ENCODE measurements around the gene PLXDC2.

Gene PLXDC2

DNA sequence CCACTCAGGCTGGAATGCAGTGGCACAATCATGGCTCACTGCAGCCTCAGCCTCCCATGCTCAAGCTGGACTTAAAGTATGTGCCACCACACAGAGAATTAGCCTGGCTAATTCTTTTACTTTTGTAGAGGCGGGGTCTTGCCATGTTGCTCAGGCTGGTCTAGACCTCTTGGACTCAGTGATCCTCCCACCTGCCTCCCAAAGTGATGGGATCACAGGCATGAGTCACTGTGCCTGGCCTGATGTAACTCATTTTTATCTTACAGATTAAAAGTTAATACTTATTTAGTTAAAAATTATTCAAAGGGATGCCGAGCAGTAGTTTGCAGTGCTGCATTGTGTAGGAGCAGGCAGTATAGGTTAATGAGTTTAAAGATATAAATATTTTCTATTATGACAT lies 12.6 kb upstream of the PLXDC2 start:
- in situ Hi-C loops (cut with HindIII; ENCODE audit: low pct_ligation_motif_present, low sequenced_read_pairs): loop anchor here (25.0 kb wide), 1 partner anchor 109 kb away; no protein-coding TSS in a partner anchor
- no peak overlapping the region for H3K4me3 ChIP-seq (ENCODE audit: low read depth, low read length)
- TF ChIP-seq, protein P1, sequence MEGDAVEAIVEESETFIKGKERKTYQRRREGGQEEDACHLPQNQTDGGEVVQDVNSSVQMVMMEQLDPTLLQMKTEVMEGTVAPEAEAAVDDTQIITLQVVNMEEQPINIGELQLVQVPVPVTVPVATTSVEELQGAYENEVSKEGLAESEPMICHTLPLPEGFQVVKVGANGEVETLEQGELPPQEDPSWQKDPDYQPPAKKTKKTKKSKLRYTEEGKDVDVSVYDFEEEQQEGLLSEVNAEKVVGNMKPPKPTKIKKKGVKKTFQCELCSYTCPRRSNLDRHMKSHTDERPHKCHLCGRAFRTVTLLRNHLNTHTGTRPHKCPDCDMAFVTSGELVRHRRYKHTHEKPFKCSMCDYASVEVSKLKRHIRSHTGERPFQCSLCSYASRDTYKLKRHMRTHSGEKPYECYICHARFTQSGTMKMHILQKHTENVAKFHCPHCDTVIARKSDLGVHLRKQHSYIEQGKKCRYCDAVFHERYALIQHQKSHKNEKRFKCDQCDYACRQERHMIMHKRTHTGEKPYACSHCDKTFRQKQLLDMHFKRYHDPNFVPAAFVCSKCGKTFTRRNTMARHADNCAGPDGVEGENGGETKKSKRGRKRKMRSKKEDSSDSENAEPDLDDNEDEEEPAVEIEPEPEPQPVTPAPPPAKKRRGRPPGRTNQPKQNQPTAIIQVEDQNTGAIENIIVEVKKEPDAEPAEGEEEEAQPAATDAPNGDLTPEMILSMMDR (IDR thresholded peaks at IDR 0.05; ENCODE audit: low read depth, low read length, missing control alignments): no peak
- H3K27ac ChIP-seq: no peak overlapping the region
- DNase-seq: no peak
- no peaks in the 10 kb centered on the region for H3K27me3 ChIP-seq (replicated peaks)
- H3K36me3 ChIP-seq (replicated peaks): no peaks in the 10 kb centered on the region

DNA sequence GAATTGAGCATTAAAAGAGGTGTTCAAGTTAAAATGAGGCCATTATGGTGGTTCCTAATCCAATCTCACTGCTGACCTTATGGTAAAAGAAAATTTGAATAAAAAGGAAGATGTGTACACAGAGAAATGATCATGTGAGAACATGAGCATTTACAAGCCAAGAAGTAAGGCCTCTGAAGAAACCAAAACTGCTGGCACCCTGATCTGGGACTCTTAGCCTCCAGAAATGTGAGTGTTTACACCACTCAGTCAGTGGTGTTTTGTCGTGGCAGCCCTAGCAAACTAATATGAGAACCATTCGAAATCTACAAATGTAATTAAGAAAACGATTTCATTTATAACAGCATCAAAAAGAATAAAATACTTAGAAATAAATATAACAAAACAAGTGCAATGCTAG lies 6.8 kb upstream of the PLXDC2 start:
- in situ Hi-C loops (cut with HindIII; ENCODE audit: low pct_ligation_motif_present, low sequenced_read_pairs): loop anchor here (25.0 kb wide), 1 partner anchor 103 kb away; no protein-coding TSS in a partner anchor
- no peak for DNase-seq
- no peak overlapping the region for H3K4me3 ChIP-seq (ENCODE audit: low read depth, low read length)
- H3K27me3 ChIP-seq (replicated peaks): peaks cover 3% of the 10 kb centered on the region
- H3K36me3 ChIP-seq (replicated peaks): no peaks in the 10 kb centered on the region
- H3K27ac ChIP-seq: no peak overlapping the region
- TF ChIP-seq, protein P1 (IDR thresholded peaks at IDR 0.05; ENCODE audit: low read depth, low read length, missing control alignments): no peak

DNA sequence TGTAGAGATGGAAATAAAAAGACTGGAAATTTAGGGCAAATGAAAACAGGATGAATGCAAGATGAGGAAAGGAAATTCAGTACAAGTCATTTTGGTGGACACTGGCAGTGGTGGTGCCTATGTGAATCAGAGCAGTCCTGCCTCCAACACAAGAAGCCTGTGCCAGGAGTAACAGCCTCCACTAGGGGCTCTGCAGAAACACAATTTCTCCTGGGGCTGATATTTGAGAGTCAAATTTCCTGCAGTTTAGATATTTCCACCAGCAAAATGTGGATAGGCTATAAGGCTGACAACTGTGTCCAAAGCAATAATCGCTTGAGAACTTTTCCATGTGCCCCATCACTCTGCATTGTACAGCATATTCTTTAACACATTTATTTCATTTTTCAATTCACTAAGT lies 4.7 kb upstream of the PLXDC2 start:
- H3K27ac ChIP-seq: no peak overlapping the region
- H3K27me3 ChIP-seq (replicated peaks): peaks cover 8% of the 10 kb centered on the region
- in situ Hi-C loops (cut with HindIII; ENCODE audit: low pct_ligation_motif_present, low sequenced_read_pairs): loop anchor here (25.0 kb wide), 1 partner anchor 101 kb away; no protein-coding TSS in a partner anchor
- no peak overlapping the region for H3K4me3 ChIP-seq (ENCODE audit: low read depth, low read length)
- TF ChIP-seq, protein P1 (IDR thresholded peaks at IDR 0.05; ENCODE audit: low read depth, low read length, missing control alignments): peak; percentile 88
- no peaks in the 10 kb centered on the region for H3K36me3 ChIP-seq (replicated peaks)
- peak; percentile 41 for DNase-seq

DNA sequence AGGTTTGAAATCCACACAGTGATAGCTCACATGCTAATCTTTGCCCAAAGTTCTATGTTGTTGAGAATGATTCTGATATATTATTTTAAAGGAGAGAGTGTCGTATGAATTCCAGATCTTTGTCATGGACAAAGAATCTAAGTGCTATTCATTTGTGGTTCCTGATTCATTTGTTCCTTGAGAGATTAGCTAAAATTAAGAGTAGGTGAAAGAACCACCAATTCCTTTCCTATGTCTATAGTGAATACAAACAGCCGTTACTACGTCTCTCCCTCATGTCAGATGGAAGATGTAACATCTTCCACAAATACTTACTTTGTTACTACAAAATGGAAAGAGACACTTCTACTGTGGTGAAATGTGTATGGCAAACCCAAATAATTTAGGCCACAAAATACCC lies 3.3 kb upstream of the PLXDC2 start:
- Histone ChIP-seq H3K27ac (no peak overlapping the region), H3K36me3 (replicated peaks) (no peaks in the 10 kb centered on the region), H3K27me3 (replicated peaks) (peaks cover 20% of the 10 kb centered on the region), H3K4me3 (ENCODE audit: low read depth, low read length) (no peak overlapping the region)
- in situ Hi-C loops (cut with HindIII; ENCODE audit: low pct_ligation_motif_present, low sequenced_read_pairs): loop anchor here (25.0 kb wide), 1 partner anchor 99 kb away; no protein-coding TSS in a partner anchor
- no peak for DNase-seq
- TF ChIP-seq, protein P1 (IDR thresholded peaks at IDR 0.05; ENCODE audit: low read depth, low read length, missing control alignments): no peak

DNA sequence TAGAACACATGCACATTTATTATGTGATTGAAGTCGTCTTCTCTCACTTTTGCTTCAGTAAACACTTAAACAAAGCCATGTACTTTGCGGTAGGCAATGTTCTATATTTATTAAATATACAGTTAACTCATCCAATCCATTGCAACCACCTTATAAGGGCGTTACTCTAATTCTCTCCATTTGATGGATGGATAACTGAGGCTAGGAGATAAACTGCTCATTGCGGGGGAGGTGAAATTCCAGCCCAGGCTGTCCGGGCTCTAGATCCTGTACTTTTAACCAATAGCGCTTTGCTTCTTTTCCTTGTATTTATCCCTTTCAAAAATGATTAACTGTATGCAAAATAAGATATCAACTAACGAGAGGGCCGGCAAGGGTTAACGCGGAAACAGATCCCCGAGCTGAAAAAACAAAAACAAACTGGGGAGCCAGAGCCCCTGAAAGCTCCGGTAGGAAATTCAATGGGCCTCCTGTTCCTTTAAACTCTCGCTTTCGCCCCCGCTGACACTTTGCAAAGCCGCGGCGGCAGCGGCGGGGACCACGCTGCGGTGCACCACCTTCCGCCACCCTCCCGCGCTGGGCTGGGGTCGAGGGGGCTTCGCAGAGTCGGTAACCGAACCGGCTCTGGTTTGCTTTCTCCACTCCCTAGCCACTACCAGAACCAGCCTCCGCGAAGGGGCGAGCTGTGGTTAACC lies 1.0 kb upstream of the PLXDC2 start:
- H3K36me3 ChIP-seq (replicated peaks): no peaks in the 10 kb centered on the region
- in situ Hi-C loops (cut with HindIII; ENCODE audit: low pct_ligation_motif_present, low sequenced_read_pairs): loop anchor here (25.0 kb wide), 1 partner anchor 97 kb away; no protein-coding TSS in a partner anchor
- DNase-seq: no peak
- H3K27me3 ChIP-seq (replicated peaks): peaks cover 30% of the 10 kb centered on the region
- no peak overlapping the region for H3K27ac ChIP-seq
- TF ChIP-seq, protein P1 (IDR thresholded peaks at IDR 0.05; ENCODE audit: low read depth, low read length, missing control alignments): no peak
- H3K4me3 ChIP-seq (ENCODE audit: low read depth, low read length): peak overlapping the region; percentile 76
